Left hindlimb (tissue), 1 donor: Measurements from ENCODE around the gene STBD1.
"Not testable (repeated sequence)": the region's sequence is repeated elsewhere in the genome, so short reads cannot be mapped to it uniquely, and the experiment has no call there.

ENCODE experiments used
- DNase-seq: peaks from one replicate; pipeline ENCODE4 v3.0.0-alpha.2; 2018

Gene STBD1

DNA sequence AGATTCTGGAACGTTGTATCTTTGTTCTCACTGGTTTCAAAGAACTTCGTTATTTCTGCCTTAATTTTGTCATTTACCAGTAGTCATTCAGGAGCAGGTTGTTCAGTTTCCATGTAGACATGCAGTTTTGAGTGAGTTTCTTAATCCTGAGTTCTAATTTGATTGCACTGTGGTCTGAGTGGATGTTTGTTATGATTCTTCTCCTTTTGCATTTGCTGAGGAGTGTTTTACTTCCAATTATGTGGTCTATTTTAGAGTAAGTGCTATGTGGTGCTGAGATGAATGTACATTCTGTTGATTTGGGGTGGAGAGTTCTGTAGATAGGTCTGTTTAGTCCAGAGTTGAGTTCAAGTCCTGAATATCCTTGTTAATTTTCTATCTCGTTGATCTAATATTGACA, 18.7 kb upstream of the STBD1 start:
- not testable (repeated sequence) for DNase-seq

GRCh38 chr4:76292730-76293129, 13.8 kb upstream of the STBD1 start:
- no peak for DNase-seq

DNA sequence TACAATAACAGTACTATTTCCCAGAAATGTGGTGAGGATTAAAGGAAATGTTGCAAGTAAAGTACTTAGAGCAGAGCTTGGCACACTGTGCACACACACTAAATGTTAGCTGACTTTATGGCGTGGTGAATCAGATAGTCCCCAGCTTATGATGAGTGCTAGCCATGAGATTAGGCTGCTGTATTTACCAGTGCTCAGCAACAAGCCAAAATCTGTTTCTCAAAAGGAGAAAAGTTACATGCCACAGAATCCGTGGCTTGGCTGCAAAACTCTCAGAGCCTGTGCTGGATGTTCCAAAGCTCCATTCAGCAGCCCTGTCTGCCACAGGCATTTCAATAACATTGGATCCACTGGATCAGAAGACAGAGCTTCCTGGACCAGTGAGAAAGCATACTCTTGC, 12.8 kb upstream of the STBD1 start:
- no peak for DNase-seq

GRCh38 chr4:76296286-76296820, 10.2 kb upstream of the STBD1 start:
- DNase-seq = no peak

- DNase-seq = no peak
Measured at GRCh38 chr4:76298227-76298626, 8.3 kb upstream of the STBD1 start.

GRCh38 chr4:76300012-76300411, 6.5 kb upstream of the STBD1 start:
- DNase-seq = no peak

- DNase-seq = no peak
Measured at GRCh38 chr4:76301068-76301774, 5.3 kb upstream of the STBD1 start.

DNA sequence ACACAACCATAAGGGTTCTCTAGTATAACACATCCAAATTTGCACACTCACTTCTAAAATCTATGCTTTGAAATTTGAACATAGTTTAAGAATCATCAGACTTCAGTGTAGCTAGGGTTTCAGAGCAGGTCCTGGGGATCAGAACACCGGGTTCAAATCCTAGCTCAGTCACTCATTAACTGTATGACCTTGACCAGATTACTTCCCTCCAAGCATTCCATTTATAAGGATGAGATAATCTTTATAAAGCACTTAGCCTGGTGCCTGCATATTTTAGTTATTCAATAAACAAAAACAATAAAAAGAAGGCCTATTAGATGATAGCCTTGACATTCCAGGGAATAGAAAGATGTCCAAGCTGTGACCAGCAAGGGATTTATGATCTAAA, 4.8 kb upstream of the STBD1 start:
- DNase-seq = no peak

DNA sequence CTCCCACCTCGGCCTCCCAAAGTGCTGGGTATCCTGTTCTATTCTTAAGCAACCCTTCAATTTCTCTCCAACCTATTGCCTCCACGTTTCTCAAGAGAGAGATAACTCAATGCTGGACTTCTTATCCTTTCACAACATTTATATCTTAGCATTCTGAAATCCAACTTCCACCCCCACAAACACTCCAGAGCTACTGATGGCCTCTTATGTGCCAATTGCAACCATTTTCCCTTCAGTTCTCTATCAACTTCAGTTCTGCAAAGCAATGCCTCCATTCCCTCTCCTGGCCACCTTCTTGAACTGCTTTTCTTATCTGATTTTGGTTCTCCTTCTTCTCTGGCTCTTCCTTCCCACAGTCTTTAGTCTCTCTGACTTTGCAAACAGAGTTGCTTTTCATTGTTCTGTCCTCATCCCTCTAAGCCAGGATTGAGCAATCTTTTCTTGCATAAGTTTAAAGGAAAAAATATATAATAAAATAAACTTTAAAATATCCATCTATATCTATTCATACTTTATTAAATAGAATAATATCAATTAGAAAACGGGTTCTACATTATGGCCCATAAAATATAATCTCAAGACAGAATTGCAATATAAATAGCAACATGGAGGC, 3.6 kb upstream of the STBD1 start:
- no peak for DNase-seq

DNA sequence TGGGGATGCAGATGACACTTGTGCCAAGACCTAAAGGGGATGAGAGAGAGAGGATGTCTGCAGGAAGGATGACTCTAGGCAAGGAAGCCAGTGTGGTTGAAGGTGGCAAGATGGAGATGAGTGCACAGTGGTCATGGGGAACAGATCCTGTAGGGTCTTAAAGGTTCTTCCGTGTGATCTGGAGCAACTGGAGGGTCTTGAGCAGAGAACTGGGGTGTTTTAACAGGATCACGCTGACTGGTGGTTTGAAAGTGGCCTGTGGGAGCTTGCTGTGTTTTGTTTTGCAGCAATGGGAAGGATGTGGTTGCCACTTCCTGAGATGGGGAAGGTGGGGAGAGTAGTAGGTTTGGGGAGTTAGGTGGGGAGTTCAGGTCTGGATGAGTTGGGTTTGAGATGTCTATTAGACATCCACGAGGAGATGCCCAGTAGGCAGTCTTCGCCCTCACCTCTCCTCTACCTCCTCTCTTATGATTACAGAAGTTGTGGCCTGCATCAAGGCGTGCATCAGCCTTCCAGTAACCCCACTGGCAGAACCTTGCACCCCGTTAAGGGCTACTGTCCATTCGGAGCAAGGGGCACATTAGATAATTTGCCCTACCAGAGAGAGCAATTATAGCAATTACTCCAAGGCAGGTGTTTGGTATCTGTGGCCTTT, 1.4 kb upstream of the STBD1 start:
- DNase-seq = no peak

GRCh38 chr4:76306882-76307659, 538 bp downstream of the STBD1 start:
- peak; percentile 59 for DNase-seq

DNA sequence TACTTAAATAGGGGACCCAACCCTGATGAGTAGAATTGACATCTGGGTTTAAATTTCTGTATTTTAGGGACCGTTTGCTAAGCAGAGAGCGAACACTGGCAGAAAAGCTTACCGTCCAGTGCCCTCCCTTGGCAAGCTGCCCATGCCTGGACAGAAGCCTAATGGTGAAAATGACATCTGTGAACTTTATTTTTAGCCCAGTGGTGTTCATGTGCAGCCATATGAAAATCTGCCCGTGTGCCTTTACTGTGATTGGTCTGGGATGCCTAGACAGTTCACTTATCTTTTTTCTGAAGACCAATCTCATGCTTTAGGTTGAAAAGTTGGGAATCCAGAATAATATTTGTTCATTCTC, 1.1 kb downstream of the STBD1 start:
- no peak for DNase-seq

DNA sequence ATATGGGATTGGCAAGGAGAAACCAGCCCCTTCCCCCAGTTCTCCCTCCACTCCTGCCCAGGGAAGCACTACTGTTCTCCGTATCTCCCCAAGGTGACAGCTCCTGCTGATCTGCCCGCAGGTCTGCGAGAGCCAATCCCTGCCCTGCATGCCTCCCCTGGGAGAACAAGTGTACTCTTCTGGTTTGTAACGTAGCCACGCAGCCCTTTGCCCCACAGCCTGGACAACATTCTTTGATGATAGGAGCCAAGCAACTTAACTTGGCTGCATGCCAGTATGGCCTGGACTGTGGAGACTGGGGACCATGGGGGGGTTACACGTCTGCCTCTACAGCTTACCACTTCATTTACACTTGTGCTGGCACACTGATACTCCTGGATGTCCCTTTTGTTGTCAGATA, 2.0 kb downstream of the STBD1 start:
- peak; percentile 34 for DNase-seq

- no peak for DNase-seq
Measured at GRCh38 chr4:76309939-76310550, 3.5 kb downstream of the STBD1 start.

GRCh38 chr4:76310683-76311082, 4.2 kb downstream of the STBD1 start:
- DNase-seq = no peak

GRCh38 chr4:76311896-76312331, 5.4 kb downstream of the STBD1 start:
- DNase-seq = no peak

- DNase-seq = no peak
Measured at GRCh38 chr4:76312457-76312856, 5.9 kb downstream of the STBD1 start.

DNA sequence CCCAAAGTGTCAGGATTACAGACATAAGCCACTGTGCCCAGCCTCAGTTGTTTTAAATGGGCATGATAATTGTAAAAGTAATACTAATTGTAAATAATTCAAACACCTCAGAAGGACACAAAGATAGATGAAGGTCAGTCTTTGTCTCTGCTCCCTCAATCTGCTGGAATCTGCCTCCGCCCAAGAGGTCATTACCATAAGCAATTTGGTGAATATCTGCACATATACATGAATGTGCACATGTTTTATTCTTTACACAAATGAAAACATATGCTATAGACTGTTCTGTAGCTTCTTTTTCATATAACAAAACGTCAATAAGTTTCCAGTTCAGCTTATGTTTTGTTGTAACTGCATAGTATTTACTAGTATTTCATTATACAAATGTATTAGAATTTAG, 7.0 kb downstream of the STBD1 start:
- DNase-seq = no peak

DNA sequence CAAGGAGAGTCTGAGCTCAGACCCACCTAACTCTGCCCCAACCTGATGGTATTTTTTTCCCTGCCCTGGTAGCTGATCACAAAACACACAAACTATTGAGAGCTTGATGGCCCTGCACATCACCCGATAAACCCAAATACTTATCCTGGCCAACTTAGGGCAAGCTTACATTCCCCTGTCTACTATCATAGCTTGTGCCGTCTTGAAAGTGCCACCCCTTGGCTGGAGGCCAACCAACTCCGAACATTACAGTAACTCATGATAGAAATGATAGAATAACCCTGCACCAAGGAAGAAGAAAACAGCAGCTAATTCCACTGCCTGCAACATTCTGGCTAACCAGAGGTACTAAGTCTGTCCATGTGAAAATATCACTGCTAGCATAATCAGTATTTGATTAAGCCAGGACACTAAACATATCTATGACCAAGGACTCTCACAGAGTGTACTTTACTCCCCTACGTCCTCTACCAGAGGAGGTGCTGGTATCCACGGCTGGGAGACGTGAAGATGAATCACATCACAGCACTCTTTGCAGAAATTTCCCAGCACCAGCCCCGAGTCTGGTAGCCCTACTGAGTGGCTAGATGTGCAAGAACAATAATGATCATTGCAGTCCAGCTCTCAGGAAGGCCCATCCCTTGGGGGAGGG, 8.9 kb downstream of the STBD1 start:
- DNase-seq = no peak

DNA sequence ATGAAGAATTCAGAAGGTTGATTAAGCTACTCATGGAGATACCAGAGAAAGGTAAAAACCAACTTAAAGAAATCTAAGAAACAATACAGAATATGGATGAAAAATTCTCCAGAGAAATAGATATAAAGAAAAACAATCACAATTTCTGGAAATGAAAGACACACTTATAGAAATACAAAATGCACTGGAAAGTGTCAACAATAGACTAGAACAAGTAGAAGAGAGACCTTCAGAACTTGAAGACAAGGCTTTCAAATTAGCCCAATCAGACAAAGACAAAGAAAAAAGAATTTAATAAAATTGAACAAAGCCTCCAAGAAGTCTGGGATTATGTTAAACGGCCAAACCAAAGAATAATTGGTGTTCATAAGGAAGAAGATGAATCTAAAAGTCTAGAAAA, 9.6 kb downstream of the STBD1 start:
- no peak for DNase-seq

DNA sequence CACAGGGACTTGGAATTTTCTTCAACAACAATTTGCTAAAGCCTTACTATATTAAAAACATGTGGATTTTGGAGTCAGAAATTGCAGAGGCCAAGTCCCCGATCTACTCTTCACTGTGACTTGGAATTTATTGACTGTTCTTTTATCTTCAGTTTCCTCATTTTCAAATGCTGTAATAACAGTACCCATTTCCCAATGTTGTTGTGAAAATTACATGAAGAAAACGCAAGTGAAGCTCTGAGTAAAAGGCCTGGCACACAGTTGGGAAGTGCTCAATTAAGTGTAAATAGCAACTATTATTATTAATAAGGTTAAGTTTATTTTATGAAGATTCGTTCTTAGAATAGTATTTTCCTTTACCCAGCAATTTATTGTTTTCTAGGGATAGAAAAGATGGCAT, 15.7 kb downstream of the STBD1 start:
- no peak for DNase-seq

DNA sequence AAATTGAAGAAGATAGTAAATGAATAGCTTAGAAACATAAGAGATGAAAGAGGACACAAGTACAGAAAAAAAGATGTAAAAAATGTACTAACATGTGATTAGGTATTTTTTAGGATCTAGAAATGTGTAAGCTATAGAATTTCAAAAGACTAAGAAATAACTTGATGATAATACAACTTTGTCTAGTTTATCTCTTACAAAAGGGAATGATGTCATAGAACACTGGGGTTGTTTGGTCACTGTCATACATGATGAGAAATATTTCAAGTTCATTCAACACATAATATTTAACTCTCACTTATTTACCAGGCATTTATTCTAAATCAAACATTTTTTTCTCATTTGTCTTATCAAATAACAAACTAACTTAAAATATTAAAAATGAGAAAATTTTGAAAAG, 18.5 kb downstream of the STBD1 start:
- no peak for DNase-seq
